HG02571 (cell line): ENCODE data around the gene TAF1.
"Not testable (repeated sequence)": the region's sequence is repeated elsewhere in the genome, so short reads cannot be mapped to it uniquely, and the experiment has no call there.

ENCODE experiments used
- ATAC-seq: cut with Tn5 transposase; IDR thresholded peaks from one replicate; pipeline ENCODE4 v1.9.1; 2021; ENCODE audit warnings: mild to moderate bottlenecking, moderate library complexity; ENCODE audit not compliant: unreplicated experiment

The TAF1 gene, protein sequence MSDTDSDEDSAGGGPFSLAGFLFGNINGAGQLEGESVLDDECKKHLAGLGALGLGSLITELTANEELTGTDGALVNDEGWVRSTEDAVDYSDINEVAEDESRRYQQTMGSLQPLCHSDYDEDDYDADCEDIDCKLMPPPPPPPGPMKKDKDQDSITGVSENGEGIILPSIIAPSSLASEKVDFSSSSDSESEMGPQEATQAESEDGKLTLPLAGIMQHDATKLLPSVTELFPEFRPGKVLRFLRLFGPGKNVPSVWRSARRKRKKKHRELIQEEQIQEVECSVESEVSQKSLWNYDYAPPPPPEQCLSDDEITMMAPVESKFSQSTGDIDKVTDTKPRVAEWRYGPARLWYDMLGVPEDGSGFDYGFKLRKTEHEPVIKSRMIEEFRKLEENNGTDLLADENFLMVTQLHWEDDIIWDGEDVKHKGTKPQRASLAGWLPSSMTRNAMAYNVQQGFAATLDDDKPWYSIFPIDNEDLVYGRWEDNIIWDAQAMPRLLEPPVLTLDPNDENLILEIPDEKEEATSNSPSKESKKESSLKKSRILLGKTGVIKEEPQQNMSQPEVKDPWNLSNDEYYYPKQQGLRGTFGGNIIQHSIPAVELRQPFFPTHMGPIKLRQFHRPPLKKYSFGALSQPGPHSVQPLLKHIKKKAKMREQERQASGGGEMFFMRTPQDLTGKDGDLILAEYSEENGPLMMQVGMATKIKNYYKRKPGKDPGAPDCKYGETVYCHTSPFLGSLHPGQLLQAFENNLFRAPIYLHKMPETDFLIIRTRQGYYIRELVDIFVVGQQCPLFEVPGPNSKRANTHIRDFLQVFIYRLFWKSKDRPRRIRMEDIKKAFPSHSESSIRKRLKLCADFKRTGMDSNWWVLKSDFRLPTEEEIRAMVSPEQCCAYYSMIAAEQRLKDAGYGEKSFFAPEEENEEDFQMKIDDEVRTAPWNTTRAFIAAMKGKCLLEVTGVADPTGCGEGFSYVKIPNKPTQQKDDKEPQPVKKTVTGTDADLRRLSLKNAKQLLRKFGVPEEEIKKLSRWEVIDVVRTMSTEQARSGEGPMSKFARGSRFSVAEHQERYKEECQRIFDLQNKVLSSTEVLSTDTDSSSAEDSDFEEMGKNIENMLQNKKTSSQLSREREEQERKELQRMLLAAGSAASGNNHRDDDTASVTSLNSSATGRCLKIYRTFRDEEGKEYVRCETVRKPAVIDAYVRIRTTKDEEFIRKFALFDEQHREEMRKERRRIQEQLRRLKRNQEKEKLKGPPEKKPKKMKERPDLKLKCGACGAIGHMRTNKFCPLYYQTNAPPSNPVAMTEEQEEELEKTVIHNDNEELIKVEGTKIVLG (N-terminal part only)

DNA sequence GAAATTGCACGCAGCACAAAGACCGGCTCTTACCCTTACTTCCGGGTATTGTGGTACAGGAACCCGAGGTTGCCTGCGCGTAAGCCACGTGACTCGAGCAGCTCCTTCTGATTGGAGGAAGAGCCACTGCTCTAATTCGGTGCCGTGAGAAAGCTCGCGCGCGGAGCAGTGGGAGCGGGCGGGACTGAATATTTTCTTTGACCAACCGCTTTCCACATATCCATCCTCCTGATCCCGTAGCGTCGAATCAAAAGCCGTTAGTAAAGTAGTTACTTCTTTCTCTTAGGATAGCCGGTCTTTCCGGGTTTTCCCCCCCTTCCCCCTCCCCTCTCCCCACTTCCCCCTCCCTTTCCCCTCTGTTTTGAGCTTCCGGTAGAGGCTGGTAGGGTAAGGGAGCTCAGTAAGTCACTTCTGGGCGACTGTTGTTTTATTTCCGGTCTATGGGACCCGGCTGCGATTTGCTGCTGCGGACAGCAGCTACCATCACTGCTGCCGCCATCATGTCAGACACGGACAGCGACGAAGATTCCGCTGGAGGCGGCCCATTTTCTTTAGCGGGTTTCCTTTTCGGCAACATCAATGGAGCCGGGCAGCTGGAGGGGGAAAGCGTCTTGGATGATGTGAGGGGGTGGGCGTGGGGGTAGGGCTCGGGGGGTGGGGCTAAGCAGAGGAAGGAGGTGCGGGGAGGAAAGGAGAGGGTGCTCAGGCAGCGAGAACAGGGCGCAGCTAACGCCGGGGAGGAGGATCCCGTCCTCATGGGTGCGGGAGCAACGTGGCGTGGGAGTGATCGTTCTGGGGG is at the start of gene TAF1:
TSS of gene TAF1 (plus strand) at position 483 of the 799 bp plus-strand sequence. CDS start at position 501, 18 bp downstream.
- peak; percentile 85 for ATAC-seq

DNA sequence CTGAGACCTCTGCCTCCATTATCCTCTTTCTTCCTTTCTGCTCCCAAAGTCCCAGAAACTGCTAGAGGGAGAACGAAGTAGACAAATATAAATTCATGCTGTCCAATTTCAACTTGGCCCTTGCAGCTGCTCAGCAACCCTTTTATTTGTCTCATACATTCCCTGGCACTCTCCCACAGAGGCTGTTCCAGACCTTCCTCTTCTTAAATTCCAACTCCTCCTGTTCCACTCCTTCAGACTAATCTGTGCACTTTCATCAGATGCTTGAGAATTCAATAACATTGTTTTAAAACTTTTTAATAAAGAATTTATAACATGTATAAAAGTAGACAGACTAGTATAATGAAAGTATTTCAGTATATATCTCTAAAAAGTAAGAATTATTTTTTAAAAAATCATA is 49.2 kb upstream of the TAF1 start:
- ATAC-seq = not testable (repeated sequence)

DNA sequence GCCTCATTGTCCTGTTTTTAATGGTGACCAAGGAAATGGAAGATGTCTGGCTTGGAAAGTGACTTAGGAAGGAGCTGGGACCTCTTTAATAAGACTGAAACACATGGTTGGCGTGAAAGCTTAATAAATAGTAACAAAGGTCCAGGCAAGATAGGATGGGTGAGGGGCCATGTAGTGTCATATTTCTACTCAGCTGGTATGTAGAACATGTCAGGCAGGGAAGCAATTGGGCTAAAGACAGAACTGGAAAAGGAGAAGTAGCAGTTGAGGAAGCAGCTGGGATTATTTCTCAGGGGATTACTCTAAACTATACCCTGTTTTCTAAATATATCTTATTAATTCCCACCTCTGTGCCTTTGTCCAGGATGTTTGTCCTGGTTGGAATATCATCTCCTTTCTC is 46.0 kb upstream of the TAF1 start:
- ATAC-seq = no peak

DNA sequence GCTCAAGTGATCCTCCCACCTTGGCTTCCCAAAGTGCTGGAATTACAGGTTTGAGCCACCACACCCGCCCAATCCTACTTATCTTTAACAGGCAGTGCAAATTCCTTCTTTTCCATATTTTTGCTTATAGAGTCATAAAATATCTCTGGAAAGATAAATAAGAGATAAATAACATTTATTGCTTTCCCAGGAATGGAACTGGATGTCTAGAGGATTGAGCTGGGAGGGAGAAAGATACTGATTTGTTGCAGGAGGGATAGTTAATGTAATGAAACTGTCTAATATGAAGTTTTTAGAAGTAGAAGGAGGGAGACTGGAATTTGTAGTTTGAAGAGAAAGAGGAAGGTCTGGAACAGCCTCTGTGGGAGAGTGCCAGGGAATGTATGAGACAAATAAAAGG is 44.4 kb upstream of the TAF1 start:
- ATAC-seq = no peak

DNA sequence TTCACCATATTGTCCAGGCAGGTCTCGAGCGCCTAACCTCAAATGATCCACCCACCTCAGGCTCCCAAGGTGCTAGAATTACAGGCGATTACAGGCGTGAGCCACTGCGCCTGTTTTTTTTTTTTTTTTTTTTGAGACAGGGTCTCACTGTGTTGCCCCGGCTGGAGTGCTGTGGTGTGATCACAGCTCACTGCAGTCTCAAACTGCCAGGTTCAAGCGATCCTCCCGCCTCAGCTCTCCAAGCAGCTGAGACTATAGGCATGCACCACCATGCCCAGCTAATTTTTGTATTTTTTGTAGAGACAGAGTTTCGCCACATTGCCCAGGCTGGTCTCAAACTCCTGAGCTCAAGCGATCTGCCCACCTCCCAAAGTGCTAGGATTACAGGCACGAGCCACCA is 41.7 kb upstream of the TAF1 start:
- not testable (repeated sequence) for ATAC-seq

DNA sequence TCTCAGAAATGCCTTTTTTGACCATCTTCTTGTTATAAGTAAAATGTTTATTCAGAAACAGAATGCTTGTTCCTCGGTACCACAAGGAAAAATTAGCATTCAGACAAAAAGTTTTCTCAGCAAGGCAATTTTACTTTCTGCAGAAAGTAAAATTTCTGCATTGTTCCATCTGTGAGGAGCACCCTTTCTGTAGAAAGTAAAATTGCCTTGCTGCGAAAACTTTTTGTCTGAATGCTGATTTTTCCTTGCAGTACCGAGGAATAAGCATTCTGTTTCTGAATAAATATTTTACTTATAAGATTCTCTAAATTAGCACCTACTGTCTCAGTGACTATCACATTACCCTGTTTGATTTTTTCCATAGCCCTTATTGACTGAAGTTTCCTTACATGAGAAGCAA is 39.8 kb upstream of the TAF1 start:
- no peak for ATAC-seq

DNA sequence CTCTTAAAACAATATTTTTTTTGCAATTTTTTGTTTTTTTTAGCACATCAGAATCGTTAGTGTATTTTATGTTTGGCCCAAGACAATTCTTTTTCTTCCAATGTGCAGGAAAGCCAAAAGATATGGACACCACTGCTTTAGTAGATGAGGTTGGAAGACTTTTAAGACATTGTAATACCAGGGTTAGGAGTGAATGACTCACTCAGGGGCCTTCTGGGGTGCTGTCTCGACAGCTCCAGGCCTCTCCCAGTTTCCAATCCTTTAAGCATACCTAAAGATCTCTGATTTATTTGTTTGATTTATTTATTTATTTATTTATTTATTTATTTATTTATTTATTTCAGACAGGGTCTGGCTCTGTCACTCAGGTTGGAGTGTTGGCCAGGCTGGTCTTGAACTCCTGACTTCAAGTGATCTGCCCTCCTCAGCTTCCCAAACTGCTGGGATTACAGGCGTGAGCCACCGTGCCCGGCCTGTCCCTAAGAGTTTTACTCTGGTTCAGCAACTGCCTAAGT is 16.9 kb upstream of the TAF1 start:
- not testable (repeated sequence) for ATAC-seq

DNA sequence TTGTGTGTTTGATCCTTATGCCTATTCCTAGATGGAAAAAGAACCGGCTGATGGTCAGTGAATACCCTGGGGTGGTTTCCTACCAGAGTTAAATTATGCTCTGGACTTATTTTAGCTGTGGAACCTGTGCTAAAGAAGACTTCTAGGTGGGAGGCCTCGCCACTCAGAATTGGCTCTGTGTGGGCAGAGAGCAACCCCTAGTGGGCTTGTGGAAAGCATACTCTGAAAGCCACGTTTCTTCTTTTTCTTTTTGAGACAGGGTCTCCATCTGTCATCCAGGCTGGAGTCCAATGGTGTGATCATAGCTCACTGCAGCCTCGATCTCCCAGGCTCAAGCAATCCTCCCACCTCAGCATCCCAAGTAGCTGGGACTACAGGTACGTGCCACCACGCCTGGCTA is 16.3 kb upstream of the TAF1 start:
- ATAC-seq = not testable (repeated sequence)

DNA sequence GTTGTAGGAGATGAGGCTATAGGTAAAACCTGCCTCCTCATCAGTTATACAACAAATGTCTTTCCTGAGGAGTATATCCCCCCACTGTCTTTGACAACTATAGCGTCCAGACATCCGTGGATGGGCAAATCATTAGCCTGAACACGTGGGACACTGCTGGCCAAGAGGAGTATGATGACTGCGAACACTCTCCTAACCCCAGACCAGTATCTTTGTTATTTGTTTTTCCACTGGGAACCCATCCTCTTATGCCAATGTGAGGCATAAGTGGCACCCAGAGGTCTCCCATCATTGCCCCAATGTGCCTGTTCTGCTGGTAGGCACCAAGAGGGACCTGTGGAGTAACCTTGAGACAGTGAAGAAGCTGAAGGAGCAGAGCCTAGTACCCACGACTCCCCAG is 13.7 kb upstream of the TAF1 start:
- ATAC-seq = not testable (repeated sequence)

DNA sequence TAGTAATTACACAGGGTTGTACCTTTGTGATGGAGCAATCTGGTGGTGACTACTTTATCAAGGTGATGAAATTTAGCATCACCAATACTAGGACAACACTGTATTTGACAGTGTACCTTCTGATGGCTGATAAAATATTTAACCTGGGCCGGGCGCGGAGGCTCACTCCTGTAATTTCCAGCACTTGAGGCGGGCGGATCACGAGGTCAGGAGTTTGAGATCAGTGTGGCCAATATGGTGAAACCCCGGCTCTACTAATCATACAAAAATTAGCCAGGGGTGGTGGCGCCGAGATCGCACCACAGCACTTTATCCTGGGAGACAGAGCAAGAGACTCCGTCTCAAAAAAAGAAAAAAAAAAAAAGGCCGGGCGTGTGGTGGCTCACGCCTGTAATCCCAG is 1.9 kb upstream of the TAF1 start:
- ATAC-seq = no peak

DNA sequence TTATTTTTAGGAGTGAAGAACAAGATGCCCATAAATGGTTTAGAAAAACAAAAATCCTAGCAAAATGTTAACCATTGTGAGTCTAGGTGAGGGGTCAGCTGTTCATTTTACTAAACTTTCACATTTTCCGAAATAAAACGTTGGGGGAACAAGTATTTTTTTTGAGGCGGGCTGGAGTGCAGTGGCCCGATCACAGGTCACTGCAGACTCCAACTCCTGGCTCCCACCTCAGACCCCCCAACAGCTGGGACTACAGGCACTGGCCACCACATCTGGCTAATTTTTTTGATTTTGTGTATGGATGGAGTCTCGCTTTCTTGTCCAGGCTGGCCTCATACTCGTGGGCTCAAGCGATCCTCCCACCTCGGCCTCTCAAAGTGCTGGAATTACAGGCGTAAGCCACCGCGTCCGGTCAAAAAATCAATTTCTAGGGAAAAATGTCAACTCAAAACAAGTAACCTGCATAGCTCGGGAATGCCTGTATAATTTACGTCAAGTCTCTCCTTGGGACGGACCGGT is 742 bp upstream of the TAF1 start:
- ATAC-seq = no peak

DNA sequence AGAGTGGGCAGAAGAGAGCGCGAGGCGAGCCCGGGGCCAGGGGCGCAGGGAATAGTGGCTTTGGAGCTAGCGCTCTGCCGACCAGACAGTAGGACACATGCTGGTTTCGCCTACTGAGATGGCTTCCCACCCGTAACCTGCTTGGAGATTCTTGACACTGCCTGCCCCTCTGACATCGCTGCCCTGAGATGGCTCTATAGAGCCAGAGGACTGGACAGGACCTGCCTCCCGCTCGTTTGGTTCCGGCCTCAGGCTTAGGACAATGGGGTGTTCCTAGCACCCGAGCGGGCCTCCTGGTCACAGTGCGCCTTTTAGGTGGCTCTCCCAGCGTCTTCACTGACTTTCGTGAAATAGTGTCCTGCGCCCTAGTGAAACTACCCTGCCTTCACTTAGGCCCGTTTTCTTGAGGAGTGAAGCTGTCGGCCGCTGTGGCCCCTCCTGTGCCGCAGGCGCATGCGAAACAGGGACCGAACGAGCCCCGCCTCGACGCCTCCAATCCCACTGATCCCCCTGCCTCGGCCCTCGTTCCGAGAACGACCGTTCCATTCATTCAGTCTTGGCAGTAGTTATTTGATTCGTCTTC is 608 bp downstream of the TAF1 start:
- ATAC-seq = peak; percentile 12

DNA sequence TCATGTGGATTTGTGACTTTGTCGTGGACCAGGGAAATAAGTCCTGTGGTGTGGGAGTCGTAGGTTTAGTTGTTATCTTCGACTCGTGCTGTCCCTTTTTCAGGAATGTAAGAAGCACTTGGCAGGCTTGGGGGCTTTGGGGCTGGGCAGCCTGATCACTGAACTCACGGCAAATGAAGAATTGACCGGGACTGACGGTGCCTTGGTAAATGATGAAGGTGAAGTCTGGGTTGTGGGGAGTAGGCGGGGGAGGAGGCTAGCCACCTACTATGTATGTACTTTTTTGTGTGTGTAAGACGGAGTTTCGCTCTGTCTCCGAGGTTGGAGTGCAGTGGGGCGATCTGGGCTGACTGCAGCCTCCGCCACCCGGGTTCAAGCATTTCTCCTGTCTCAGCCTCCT is 1.2 kb downstream of the TAF1 start:
- no peak for ATAC-seq

DNA sequence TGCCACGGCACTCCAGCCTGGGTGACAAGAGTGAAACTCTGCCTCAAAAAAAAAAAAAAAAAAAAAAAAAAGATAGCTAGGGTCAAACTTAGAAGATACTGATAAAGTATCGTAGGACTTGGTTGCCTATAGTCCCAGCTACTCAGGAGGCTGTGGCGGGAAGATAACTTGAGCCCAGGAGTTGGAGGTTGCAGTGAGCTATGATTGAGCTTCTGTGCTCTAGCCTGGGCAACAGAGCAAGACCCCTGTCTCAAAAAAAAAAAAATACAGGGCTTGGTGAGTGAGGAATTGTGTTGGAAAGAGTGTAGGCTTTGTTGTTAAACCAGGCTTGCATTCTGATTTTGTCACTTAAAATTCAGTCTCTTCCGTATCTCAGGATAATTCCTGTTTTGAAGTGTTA is 6.2 kb downstream of the TAF1 start:
- no peak for ATAC-seq

DNA sequence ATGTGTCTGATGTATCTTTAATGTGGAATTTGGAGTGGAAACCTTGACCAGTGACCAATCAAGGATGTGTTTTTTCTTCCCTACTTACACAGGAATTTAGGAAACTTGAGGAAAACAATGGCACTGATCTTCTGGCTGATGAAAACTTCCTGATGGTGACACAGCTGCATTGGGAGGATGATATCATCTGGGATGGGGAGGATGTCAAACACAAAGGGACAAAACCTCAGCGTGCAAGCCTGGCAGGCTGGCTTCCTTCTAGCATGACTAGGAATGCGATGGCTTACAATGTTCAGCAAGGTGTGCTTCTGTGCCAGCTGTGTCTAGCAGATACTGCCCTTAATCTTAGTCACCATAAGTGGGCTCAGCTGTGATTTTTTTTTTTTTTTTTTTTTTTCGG is 12.6 kb downstream of the TAF1 start:
- ATAC-seq = no peak

DNA sequence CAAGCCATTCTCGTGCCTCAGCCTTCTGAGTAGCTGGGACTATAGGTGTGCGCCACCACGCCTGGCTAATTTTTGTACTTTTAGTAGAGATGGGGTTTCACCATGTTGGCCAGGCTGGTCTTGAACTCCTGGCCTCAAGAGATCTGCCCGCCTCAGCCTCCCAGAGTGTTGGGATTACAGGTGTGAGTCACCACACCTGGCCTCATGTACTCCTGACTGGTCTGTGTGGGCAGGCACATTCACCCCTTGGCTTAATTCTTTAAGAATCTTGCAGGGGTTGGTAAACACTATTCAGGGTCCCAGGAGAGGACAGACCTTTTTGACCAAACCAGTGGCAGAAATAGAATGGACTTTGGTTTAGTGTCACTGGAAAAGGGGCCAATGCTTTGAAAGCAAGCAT is 25.6 kb downstream of the TAF1 start:
- not testable (repeated sequence) for ATAC-seq

DNA sequence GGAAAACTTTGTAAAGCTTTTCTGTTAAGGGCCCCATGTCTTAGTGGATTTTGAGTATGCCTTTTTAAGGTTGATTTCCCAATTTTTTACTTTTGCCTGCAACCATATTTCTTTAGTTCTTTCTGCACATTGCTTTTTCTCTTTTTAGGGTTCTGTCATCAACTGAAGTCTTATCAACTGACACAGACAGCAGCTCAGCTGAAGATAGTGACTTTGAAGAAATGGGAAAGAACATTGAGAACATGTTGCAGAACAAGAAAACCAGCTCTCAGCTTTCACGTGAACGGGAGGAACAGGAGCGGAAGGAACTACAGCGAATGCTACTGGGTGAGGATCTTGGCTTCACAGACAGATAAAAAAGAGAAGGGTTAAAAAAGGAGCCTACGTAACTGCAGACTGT is 27.8 kb downstream of the TAF1 start:
- ATAC-seq = no peak

DNA sequence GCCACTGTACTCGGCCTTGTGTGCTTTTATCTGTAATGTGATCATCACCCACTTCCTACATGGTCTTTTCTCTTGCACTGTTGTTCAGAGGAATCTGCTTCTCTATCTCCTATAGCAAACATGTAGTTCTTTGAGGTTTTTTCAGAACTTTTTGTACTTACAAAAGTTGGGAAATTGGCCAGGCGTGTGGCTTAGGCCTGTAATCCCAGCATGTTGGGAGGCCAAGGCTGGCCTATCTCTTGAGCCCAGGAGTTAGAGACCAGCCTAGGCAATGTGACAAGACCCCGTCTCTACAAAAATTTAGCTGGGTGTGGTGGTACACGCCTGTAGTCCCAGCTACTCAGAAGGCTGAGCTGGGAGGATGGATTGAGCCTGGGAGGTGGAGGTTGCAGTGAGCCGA is 30.4 kb downstream of the TAF1 start:
- no peak for ATAC-seq

DNA sequence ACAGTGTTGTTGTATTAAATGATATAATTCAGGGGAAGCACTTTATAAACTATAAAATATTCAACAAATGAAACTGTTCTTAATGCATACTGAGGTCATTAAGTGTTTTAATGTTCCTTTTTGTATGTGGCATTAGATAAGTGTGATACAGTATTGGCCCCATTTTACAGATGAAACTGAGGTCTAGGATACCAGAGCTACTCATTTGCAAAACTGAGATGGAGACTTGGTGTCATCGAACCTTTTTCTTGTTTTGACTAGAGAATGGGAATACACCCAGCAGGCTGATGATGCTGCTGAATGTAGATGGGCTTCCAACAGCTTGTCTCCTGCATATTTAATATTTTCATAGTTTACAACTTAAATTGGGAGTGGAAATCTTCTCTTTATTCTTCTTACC is 34.6 kb downstream of the TAF1 start:
- no peak for ATAC-seq
